WTC11 (cell line): ENCODE data around the gene MGST3. TPM values are rescaled to one million over a fixed set of nuclear protein-coding genes. Genes with fewer than 3 reads are reported as not detected.
"Not testable (repeated sequence)": the region's sequence is repeated elsewhere in the genome, so short reads cannot be mapped to it uniquely, and the experiment has no call there.

Experiments
- ATAC-seq: fragments of 200-7000 bp; cut with Tn5 transposase; 2 replicates; pipeline ENCODE4 v1.10.0; 2021; ENCODE audit warnings: mild to moderate bottlenecking, moderate library complexity
- CTCF ChIA-PET: fragments of 300-600 bp; sonication (Branson Sonifier 250); formaldehyde crosslinking; loops from one replicate; lab custom pipeline; 2021; ENCODE audit warnings: antibody characterized with exemption; lab: Charles Lee
- POLR2A ChIA-PET: fragments of 350-600 bp; sonication (Branson Sonifier 250); formaldehyde crosslinking; loops from one replicate; lab custom pipeline; 2021; ENCODE audit warnings: antibody characterized with exemption; lab: Charles Lee
- DNase-seq: peaks from one replicate; pipeline ENCODE4 v3.0.0; 2021; ENCODE audit warnings: low spot score
- H3K27ac Mint-ChIP-seq: 2 replicates; pipeline ENCODE4 v1.8.0; 2021; ENCODE audit warnings: mixed read lengths
- H3K27me3 Mint-ChIP-seq: 2 replicates; pipeline ENCODE4 v1.8.0; 2021; ENCODE audit warnings: low read depth, mild to moderate bottlenecking, moderate library complexity, mixed read lengths
- H3K36me3 Mint-ChIP-seq: 2 replicates; pipeline ENCODE4 v1.8.0; 2021; ENCODE audit warnings: mixed read lengths
- H3K4me1 Mint-ChIP-seq: 2 replicates; pipeline ENCODE4 v1.8.0; 2022; ENCODE audit warnings: mixed read lengths
- H3K4me3 Mint-ChIP-seq: 2 replicates; pipeline ENCODE4 v1.8.0; 2021; ENCODE audit warnings: mild to moderate bottlenecking, moderate library complexity, mixed read lengths
- H3K9me3 Mint-ChIP-seq: 2 replicates; pipeline ENCODE4 v1.8.0; 2021; ENCODE audit warnings: mixed read lengths
- ATF6 ChIP-seq: sonication (generic); formaldehyde crosslinking; IDR thresholded peaks from 2 replicates; pipeline ENCODE4 v1.8.1; 2023; ENCODE audit warnings: mild to moderate bottlenecking, missing genetic modification reagents
- CREB1 ChIP-seq: sonication (generic); formaldehyde crosslinking; IDR thresholded peaks from 2 replicates; pipeline ENCODE4 v1.8.0; 2023; ENCODE audit warnings: mild to moderate bottlenecking, missing genetic modification reagents
- E2F5 ChIP-seq: sonication (generic); formaldehyde crosslinking; IDR thresholded peaks from 2 replicates; pipeline ENCODE4 v1.8.1; 2022; ENCODE audit warnings: mild to moderate bottlenecking, moderate library complexity, missing genetic modification reagents
- FOXP1 ChIP-seq: sonication (generic); formaldehyde crosslinking; IDR thresholded peaks from 2 replicates; pipeline ENCODE4 v1.8.0; 2022; ENCODE audit warnings: missing genetic modification reagents, mild to moderate bottlenecking, moderate library complexity, borderline replicate concordance
- GABPB1 ChIP-seq: sonication (generic); formaldehyde crosslinking; IDR thresholded peaks from 2 replicates; pipeline ENCODE4 v1.8.1; 2023; ENCODE audit warnings: mild to moderate bottlenecking, missing genetic modification reagents
- GTF2I ChIP-seq: fragments of 250-450 bp; sonication (Bioruptor Pico); conservative IDR thresholded peaks from 2 replicates; pipeline ENCODE4 v1.4.0; 2021; ENCODE audit warnings: mild to moderate bottlenecking
- JUN ChIP-seq: sonication (generic); formaldehyde crosslinking; IDR thresholded peaks from 2 replicates; pipeline ENCODE4 v1.8.0; 2023; ENCODE audit warnings: mild to moderate bottlenecking, missing genetic modification reagents
- NFATC4 ChIP-seq: fragments of 250-450 bp; sonication (Bioruptor Pico); IDR thresholded peaks from 2 replicates; pipeline ENCODE4 v1.9.0; 2021; ENCODE audit warnings: mild to moderate bottlenecking
- RELA ChIP-seq: sonication (generic); formaldehyde crosslinking; IDR thresholded peaks from 2 replicates; pipeline ENCODE4 v1.8.1; 2022; ENCODE audit warnings: missing genetic modification reagents, mild to moderate bottlenecking, borderline replicate concordance
- RORB ChIP-seq: fragments of 250-450 bp; sonication (Bioruptor Pico); IDR thresholded peaks from 2 replicates; pipeline ENCODE4 v1.9.0; 2021; ENCODE audit warnings: mild to moderate bottlenecking
- SMAD3 ChIP-seq: sonication (generic); formaldehyde crosslinking; IDR thresholded peaks from 2 replicates; pipeline ENCODE4 v1.8.0; 2022; ENCODE audit warnings: missing genetic modification reagents, mild to moderate bottlenecking, borderline replicate concordance
- SOX15 ChIP-seq: fragments of 250-450 bp; sonication (Bioruptor Pico); IDR thresholded peaks from 2 replicates; pipeline ENCODE4 v1.9.0; 2021; ENCODE audit warnings: mild to moderate bottlenecking
- TCF7 ChIP-seq: sonication (generic); formaldehyde crosslinking; IDR thresholded peaks from 2 replicates; pipeline ENCODE4 v1.8.0; 2022; ENCODE audit warnings: mild to moderate bottlenecking, low read depth, missing genetic modification reagents, moderate library complexity
- USF1 ChIP-seq: sonication (generic); formaldehyde crosslinking; IDR thresholded peaks from 2 replicates; pipeline ENCODE4 v1.8.0; 2022; ENCODE audit warnings: mild to moderate bottlenecking, missing genetic modification reagents
- USF2 ChIP-seq: sonication (generic); formaldehyde crosslinking; IDR thresholded peaks from 2 replicates; pipeline ENCODE4 v1.8.1; 2023; ENCODE audit warnings: mild to moderate bottlenecking, missing genetic modification reagents, moderate library complexity
- ZNF121 ChIP-seq: sonication (generic); formaldehyde crosslinking; IDR thresholded peaks from 2 replicates; pipeline ENCODE4 v1.8.0; 2023; ENCODE audit warnings: missing genetic modification reagents
- ZNF232 ChIP-seq: sonication (generic); formaldehyde crosslinking; IDR thresholded peaks from 2 replicates; pipeline ENCODE4 v1.8.0; 2022; ENCODE audit warnings: mild to moderate bottlenecking, missing genetic modification reagents
- ZNF416 ChIP-seq: fragments of 250-450 bp; sonication (Bioruptor Pico); IDR thresholded peaks from 2 replicates; pipeline ENCODE4 v1.9.0; 2021; ENCODE audit warnings: mild to moderate bottlenecking, inconsistent platforms
- ZNF423 ChIP-seq: fragments of 250-450 bp; sonication (Bioruptor Pico); IDR thresholded peaks from 2 replicates; pipeline ENCODE4 v2.1.2; 2022; ENCODE audit warnings: mild to moderate bottlenecking, moderate library complexity
- total RNA-seq: library from RNA; stranded (reverse); gene quantifications from 3 replicates; pipeline ENCODE4 v1.2.3, GENCODE V29; 2021
- TF ChIP-seq, protein P1 (sequence below): sonication (generic); formaldehyde crosslinking; IDR thresholded peaks from 2 replicates; pipeline ENCODE4 v1.8.0; 2022; ENCODE audit warnings: mild to moderate bottlenecking, missing genetic modification reagents
- TF ChIP-seq, protein P2 (sequence below): fragments of 250-450 bp; sonication (Bioruptor Pico); conservative IDR thresholded peaks from 2 replicates; pipeline ENCODE4 v1.9.0; 2021; ENCODE audit warnings: mild to moderate bottlenecking
- TF ChIP-seq, protein P3 (sequence below): sonication (generic); formaldehyde crosslinking; IDR thresholded peaks from 2 replicates; pipeline ENCODE4 v1.8.1; 2022; ENCODE audit warnings: low read depth, missing genetic modification reagents, borderline replicate concordance

MGST3 gene
- total RNA-seq, 1 experiment from 2014 or later: 137 TPM

GRCh38 chr1:165658766-165659580, 27.9 kb downstream of the MGST3 start:
- CTCF ChIA-PET: interaction anchor here (0.8 to 2.2 kb wide), 7 partner anchors 27 to 292 kb away, joined by 3 to 10 read pairs (median 5); no protein-coding TSS in a partner anchor
- DNase-seq, H3K4me1 Mint-ChIP-seq, H3K9me3 Mint-ChIP-seq, POLR2A ChIA-PET, H3K27me3 Mint-ChIP-seq, H3K4me3 Mint-ChIP-seq, ATAC-seq, H3K27ac Mint-ChIP-seq: not testable (repeated sequence)
- H3K36me3 Mint-ChIP-seq: peaks cover 43% of the 10 kb centered on the region
- peak; percentile 70; the same call in 1 of the 2 replicates for TF ChIP-seq ZNF121

DNA sequence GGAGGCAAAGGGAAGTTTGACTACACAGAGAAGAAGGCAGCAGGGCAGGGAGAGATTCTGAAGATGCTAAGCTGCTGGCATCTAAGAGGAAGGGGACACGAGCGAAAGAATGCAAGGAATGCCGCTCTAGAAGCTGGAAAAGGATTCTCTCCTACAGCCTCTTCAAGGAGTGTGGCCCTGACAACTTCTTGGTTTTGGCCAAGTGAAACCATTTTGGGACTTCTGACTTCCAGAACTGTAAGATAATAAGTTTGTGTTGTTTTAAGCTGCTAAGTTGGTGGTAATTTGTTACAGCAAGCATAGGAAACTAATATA, 28.5 kb downstream of the MGST3 start:
- H3K27me3 Mint-ChIP-seq: no peaks in the 10 kb centered on the region
- H3K4me3 Mint-ChIP-seq: no peak overlapping the region
- no peaks in the 10 kb centered on the region for H3K9me3 Mint-ChIP-seq
- ChIA-PET CTCF (interaction anchor here (0.8 to 1.1 kb wide), 3 partner anchors 57 to 255 kb away, joined by 5 to 7 read pairs (median 5); no protein-coding TSS in a partner anchor), POLR2A (no interaction called here)
- peaks cover 43% of the 10 kb centered on the region for H3K36me3 Mint-ChIP-seq
- peak; percentile 88 for ATAC-seq
- no peak for DNase-seq
- 0 out of 2 replicates have a peak, but pooled peaks cover 5% of the 10 kb centered on the region for H3K4me1 Mint-ChIP-seq
- TF ChIP-seq ZNF416 (CRISPR knock-in tag) (no peak), USF1 (CRISPR knock-in tag) (no peak), SMAD3 (CRISPR knock-in tag) (no peak)
- TF ChIP-seq, protein P1, sequence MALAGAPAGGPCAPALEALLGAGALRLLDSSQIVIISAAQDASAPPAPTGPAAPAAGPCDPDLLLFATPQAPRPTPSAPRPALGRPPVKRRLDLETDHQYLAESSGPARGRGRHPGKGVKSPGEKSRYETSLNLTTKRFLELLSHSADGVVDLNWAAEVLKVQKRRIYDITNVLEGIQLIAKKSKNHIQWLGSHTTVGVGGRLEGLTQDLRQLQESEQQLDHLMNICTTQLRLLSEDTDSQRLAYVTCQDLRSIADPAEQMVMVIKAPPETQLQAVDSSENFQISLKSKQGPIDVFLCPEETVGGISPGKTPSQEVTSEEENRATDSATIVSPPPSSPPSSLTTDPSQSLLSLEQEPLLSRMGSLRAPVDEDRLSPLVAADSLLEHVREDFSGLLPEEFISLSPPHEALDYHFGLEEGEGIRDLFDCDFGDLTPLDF (CRISPR knock-in tag): no peak
- TF ChIP-seq, protein P2, sequence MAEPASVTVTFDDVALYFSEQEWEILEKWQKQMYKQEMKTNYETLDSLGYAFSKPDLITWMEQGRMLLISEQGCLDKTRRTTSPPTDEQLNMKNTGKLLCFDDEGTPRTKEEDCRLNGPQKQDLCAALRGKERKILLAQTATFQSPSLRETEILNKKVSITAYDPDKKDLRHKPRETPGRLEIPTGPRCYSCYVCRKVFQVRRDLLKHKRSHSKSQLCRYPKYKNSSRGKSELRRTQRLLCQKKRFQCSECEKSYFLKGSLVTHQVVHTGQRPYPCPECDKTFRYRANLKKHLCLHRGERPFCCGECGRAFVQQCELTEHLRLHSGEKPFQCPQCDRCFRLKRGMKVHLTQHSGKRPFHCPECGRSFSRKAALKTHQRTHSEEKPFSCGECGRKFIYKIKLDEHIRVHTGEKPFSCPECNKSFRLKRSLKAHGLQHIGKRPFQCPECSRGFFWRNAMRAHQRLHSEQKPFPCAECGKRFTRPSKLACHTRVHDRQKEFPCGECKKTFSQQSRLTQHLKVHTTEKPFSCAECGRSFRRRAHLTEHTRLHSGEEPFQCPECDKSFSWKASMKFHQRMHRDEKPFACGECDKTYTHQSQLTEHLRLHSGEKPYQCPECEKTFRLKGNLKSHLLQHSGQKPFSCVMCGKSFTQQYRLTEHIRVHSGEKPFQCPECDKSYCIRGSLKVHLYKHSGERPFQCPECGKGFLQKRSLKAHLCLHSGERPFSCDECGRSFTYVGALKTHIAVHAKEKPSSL (CRISPR knock-in tag): no peak
- H3K27ac Mint-ChIP-seq: no peak overlapping the region

GRCh38 chr1:165661703-165662102, 30.7 kb downstream of the MGST3 start:
- H3K27ac Mint-ChIP-seq: no peak overlapping the region
- H3K9me3 Mint-ChIP-seq: no peaks in the 10 kb centered on the region
- CTCF ChIA-PET: interaction anchor here (1.2 kb wide), 1 partner anchor 25 kb away, joined by 3 read pairs; no protein-coding TSS in a partner anchor
- H3K36me3 Mint-ChIP-seq: peaks cover 56% of the 10 kb centered on the region
- no peak for ATAC-seq
- H3K4me1 Mint-ChIP-seq: 0 out of 2 replicates have a peak, but pooled peaks cover 5% of the 10 kb centered on the region
- H3K27me3 Mint-ChIP-seq: no peaks in the 10 kb centered on the region
- DNase-seq: no peak
- no peak overlapping the region for H3K4me3 Mint-ChIP-seq
- POLR2A ChIA-PET: interaction anchor here (0.7 kb wide), 1 partner anchor 16 kb away, joined by 4 read pairs; no protein-coding TSS in a partner anchor
- TF ChIP-seq GTF2I: no peak
- no peak for TF ChIP-seq USF2 (CRISPR knock-in tag)
- TF ChIP-seq TCF7 (CRISPR knock-in tag): no peak
- TF ChIP-seq, protein P3, sequence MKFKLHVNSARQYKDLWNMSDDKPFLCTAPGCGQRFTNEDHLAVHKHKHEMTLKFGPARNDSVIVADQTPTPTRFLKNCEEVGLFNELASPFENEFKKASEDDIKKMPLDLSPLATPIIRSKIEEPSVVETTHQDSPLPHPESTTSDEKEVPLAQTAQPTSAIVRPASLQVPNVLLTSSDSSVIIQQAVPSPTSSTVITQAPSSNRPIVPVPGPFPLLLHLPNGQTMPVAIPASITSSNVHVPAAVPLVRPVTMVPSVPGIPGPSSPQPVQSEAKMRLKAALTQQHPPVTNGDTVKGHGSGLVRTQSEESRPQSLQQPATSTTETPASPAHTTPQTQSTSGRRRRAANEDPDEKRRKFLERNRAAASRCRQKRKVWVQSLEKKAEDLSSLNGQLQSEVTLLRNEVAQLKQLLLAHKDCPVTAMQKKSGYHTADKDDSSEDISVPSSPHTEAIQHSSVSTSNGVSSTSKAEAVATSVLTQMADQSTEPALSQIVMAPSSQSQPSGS: no peak
- TF ChIP-seq SOX15: no peak
- no peak for TF ChIP-seq ZNF232 (CRISPR knock-in tag)
- no peak for TF ChIP-seq RELA (CRISPR knock-in tag)
- TF ChIP-seq GABPB1: no peak
- TF ChIP-seq RORB (CRISPR knock-in tag): no peak
- TF ChIP-seq FOXP1 (CRISPR knock-in tag): no peak
- TF ChIP-seq E2F5 (CRISPR knock-in tag): no peak
- TF ChIP-seq JUN (CRISPR knock-in tag): no peak
- no peak for TF ChIP-seq ZNF423 (CRISPR knock-in tag)
- TF ChIP-seq ATF6 (CRISPR knock-in tag): no peak
- no peak for TF ChIP-seq CREB1
- TF ChIP-seq NFATC4 (CRISPR knock-in tag): no peak
